HCEC 1CT (cell line): Measurements from ENCODE around the gene CMPK2.

Experiments
- DNase-seq: peaks from one replicate; pipeline ENCODE4 v3.0.0-alpha.2; 2017

The CMPK2 gene

GRCh38 chr2:6800553-6800952, 65.2 kb downstream of the CMPK2 start:
- DNase-seq: no peak
